Keratinocyte (primary cell): ENCODE results near the gene BLACAT1. TPM values are rescaled to one million over a fixed set of nuclear protein-coding genes. Genes with fewer than 3 reads are reported as not detected.
"Not testable (repeated sequence)": the region's sequence is repeated elsewhere in the genome, so short reads cannot be mapped to it uniquely, and the experiment has no call there.

Experiments used
- DNase-seq: peaks from one replicate; pipeline ENCODE4 v3.0.0-alpha.2; 2011; ENCODE audit warnings: low read depth, missing footprints, low spot score
- FAIRE-seq: peaks from 2 replicates; lab custom pipeline; 2011; peaks lifted over from hg19 to GRCh38; lab: Jason Lieb, UNC
- H2AFZ ChIP-seq: 2 replicates; pipeline ENCODE4 v1.6.0; 2012; ENCODE audit warnings: low read length, control low read depth, inconsistent platforms; ENCODE audit not compliant: control insufficient read depth
- H3K27ac ChIP-seq: 2 replicates; pipeline ENCODE4 v1.5.1; 2011; ENCODE audit warnings: low read length; ENCODE audit not compliant: control insufficient read depth, insufficient read depth
- H3K27me3 ChIP-seq: 3 replicates; pipeline ENCODE4 v1.6.0; 2011; ENCODE audit warnings: low read length; ENCODE audit not compliant: control insufficient read depth, insufficient read depth; ENCODE audit errors: extremely low read depth
- H3K36me3 ChIP-seq, 2 experiments: 2 replicates in 1 of 2; 3 replicates in 1 of 2; pipeline ENCODE4 v1.5.1; 2011; ENCODE audit warnings: low read length in 2 of 2, mild to moderate bottlenecking in 1 of 2; ENCODE audit not compliant: control insufficient read depth in 2 of 2, insufficient read depth in 2 of 2; ENCODE audit errors: extremely low read depth in 1 of 2
- H3K4me1 ChIP-seq: 3 replicates; pipeline ENCODE4 v1.5.1; 2011; ENCODE audit warnings: low read length; ENCODE audit not compliant: control insufficient read depth, insufficient read depth; ENCODE audit errors: extremely low read depth
- H3K4me2 ChIP-seq: 3 replicates; pipeline ENCODE4 v1.6.0; 2011; ENCODE audit warnings: low read depth, low read length; ENCODE audit not compliant: control insufficient read depth, insufficient read depth; ENCODE audit errors: extremely low read depth
- H3K4me3 ChIP-seq, 3 experiments: fragments of 200-600 bp in 1 of 3; sonication (generic) in 1 of 3; 2 replicates in 2 of 3; 3 replicates in 1 of 3; pipeline ENCODE4 v1.5.1; 2011 to 2016; ENCODE audit warnings: low read length in 3 of 3, mild to moderate bottlenecking in 3 of 3, control low read depth in 2 of 3, inconsistent platforms in 1 of 3, low read depth in 1 of 3, mixed read lengths in 1 of 3, mixed run types in 1 of 3, moderate library complexity in 1 of 3; ENCODE audit not compliant: control insufficient read depth in 2 of 3, insufficient read depth in 2 of 3; ENCODE audit errors: extremely low read depth in 1 of 3
- H3K79me2 ChIP-seq: 2 replicates; pipeline ENCODE4 v1.6.0; 2012; ENCODE audit warnings: low read length; ENCODE audit not compliant: control insufficient read depth, insufficient read depth
- H3K9ac ChIP-seq: 3 replicates; pipeline ENCODE4 v1.6.0; 2011; ENCODE audit warnings: low read length; ENCODE audit not compliant: control insufficient read depth, insufficient read depth; ENCODE audit errors: extremely low read depth
- H3K9me1 ChIP-seq: 3 replicates; pipeline ENCODE4 v1.6.0; 2011; ENCODE audit warnings: low read length; ENCODE audit not compliant: control insufficient read depth, insufficient read depth; ENCODE audit errors: extremely low read depth
- H3K9me3 ChIP-seq: 2 replicates; pipeline ENCODE4 v1.5.1; 2012; ENCODE audit warnings: low read depth, low read length; ENCODE audit not compliant: control insufficient read depth
- H4K20me1 ChIP-seq: 3 replicates; pipeline ENCODE4 v1.6.0; 2011; ENCODE audit warnings: low read length; ENCODE audit not compliant: control insufficient read depth, insufficient read depth; ENCODE audit errors: extremely low read depth
- CTCF ChIP-seq, 3 experiments: IDR thresholded peaks in 1 of 3; conservative IDR thresholded peaks in 1 of 3; optimal IDR thresholded peaks in 1 of 3; 2 replicates in 2 of 3; 3 replicates in 1 of 3; pipeline versions ENCODE3 to v1.5.1; 2011; ENCODE audit warnings: low read length in 3 of 3, mild to moderate bottlenecking in 3 of 3, moderate library complexity in 2 of 3, control low read depth in 1 of 3, inconsistent platforms in 1 of 3; ENCODE audit not compliant: insufficient read depth in 2 of 3; ENCODE audit errors: extremely low read depth in 1 of 3
- EZH2 ChIP-seq: IDR thresholded peaks from one replicate; pipeline ENCODE4 v1.6.1; 2012; ENCODE audit warnings: inconsistent platforms, mild to moderate bottlenecking, low read length, moderate library complexity
- dilution Hi-C: fragments of 300-500 bp; cut with MboI; formaldehyde crosslinking; loops from one replicate; pipeline ENCODE4 v1.7.0; 2020; ENCODE audit warnings: low sequenced_read_pairs; ENCODE audit not compliant: extremely low pct_ligation_motif_present
- polyA plus RNA-seq, 5 experiments: library from polyadenylated mRNA; depleted of rRNA in 3 of 5; stranded (reverse) in 3 of 5; stranded (forward) in 1 of 5; unstranded in 1 of 5; fragments of >200 nt; gene quantifications; 1 replicate in 1 of 5; 2 replicates in 3 of 5; 3 replicates in 1 of 5; pipeline versions ENCODE4 v1.2.1 to v1.2.3, GENCODE V29; 2011 to 2012; ENCODE audit warnings: missing spikeins in 2 of 5, low read depth in 1 of 5, low replicate concordance in 1 of 5

BLACAT1 gene
- polyA plus RNA-seq, 1 donor (not counting 4 experiments of a cell fraction or from before 2014, with no cell fraction given): 4.0 TPM

- Histone ChIP-seq H3K27me3 (peaks cover 6% of the 10 kb centered on the region), H3K9me1 (no peaks in the 10 kb centered on the region), H3K4me3 (no peak overlapping the region), H3K4me1 (no peaks in the 10 kb centered on the region), H3K27ac (no peak overlapping the region), H3K4me2 (no peak overlapping the region), H4K20me1 (no peaks in the 10 kb centered on the region), H3K9me3 (no peaks in the 10 kb centered on the region), H2AFZ (no peak overlapping the region), H3K36me3 (no peaks in the 10 kb centered on the region), H3K9ac (no peak overlapping the region), H3K79me2 (no peaks in the 10 kb centered on the region)
- TF ChIP-seq EZH2: no peak
- TF ChIP-seq CTCF (optimal IDR thresholded peaks at IDR 0.05 in 1 of 3, IDR thresholded peaks at IDR 0.05 in 1 of 3, conservative IDR thresholded peaks at IDR 0.05 in 1 of 3; ENCODE audit: extremely low read depth in 1 of 3, insufficient read depth in 2 of 3, low read length in 3 of 3): no peak
- DNase-seq (no peak), FAIRE-seq (no peak)
- dilution Hi-C loops: no loop called here
Measured at GRCh38 chr1:205410581-205411298, 45.1 kb downstream of the BLACAT1 start.

GRCh38 chr1:205407970-205408369 lies 47.9 kb downstream of the BLACAT1 start:
- Histone ChIP-seq H2AFZ (no peak overlapping the region), H3K79me2 (no peaks in the 10 kb centered on the region), H3K9ac (no peak overlapping the region), H3K4me3 (no peak overlapping the region), H3K27me3 (peaks cover 6% of the 10 kb centered on the region), H3K9me1 (no peaks in the 10 kb centered on the region), H3K4me2 (no peak overlapping the region), H4K20me1 (no peaks in the 10 kb centered on the region), H3K36me3 (no peaks in the 10 kb centered on the region), H3K4me1 (no peaks in the 10 kb centered on the region), H3K9me3 (no peaks in the 10 kb centered on the region), H3K27ac (no peak overlapping the region)
- dilution Hi-C loops: no loop called here
- TF ChIP-seq CTCF (optimal IDR thresholded peaks at IDR 0.05 in 1 of 3, IDR thresholded peaks at IDR 0.05 in 1 of 3, conservative IDR thresholded peaks at IDR 0.05 in 1 of 3; ENCODE audit: extremely low read depth in 1 of 3, insufficient read depth in 2 of 3, low read length in 3 of 3): no peak
- no peak for TF ChIP-seq EZH2
- no peak for DNase-seq
- no peak for FAIRE-seq

GRCh38 chr1:205406252-205406651 lies 49.6 kb downstream of the BLACAT1 start:
- H3K4me2 ChIP-seq, dilution Hi-C loops, H3K9me3 ChIP-seq, H4K20me1 ChIP-seq, FAIRE-seq, H3K4me3 ChIP-seq, H3K4me1 ChIP-seq, H3K27me3 ChIP-seq, H3K79me2 ChIP-seq, H3K36me3 ChIP-seq, H3K9ac ChIP-seq, H3K27ac ChIP-seq, DNase-seq, H3K9me1 ChIP-seq, H2AFZ ChIP-seq: not testable (repeated sequence)
